Osteoblast (primary cell): ENCODE measurements around the gene EIF2AK3. TPM values are rescaled to one million over a fixed set of nuclear protein-coding genes. Genes with fewer than 3 reads are reported as not detected.

Experiments used
- DNase-seq: peaks from one replicate; pipeline ENCODE4 v3.0.0; 2011; ENCODE audit warnings: low spot score, mixed read lengths; ENCODE audit not compliant: insufficient read length; ENCODE audit errors: missing footprints
- H2AFZ ChIP-seq: 2 replicates; pipeline ENCODE4 v1.6.0; 2011; ENCODE audit warnings: mild to moderate bottlenecking, low read length
- H3K27ac ChIP-seq: 2 replicates; pipeline ENCODE4 v1.5.1; 2011; ENCODE audit warnings: mild to moderate bottlenecking, low read depth, low read length, moderate library complexity
- H3K27me3 ChIP-seq: 2 replicates; pipeline ENCODE4 v1.6.0; 2012; ENCODE audit warnings: mild to moderate bottlenecking, control low read depth, inconsistent platforms, low read length, moderate library complexity; ENCODE audit not compliant: insufficient read depth
- H3K36me3 ChIP-seq: 2 replicates; pipeline ENCODE4 v1.5.1; 2011; ENCODE audit warnings: mild to moderate bottlenecking, low read length, control low read depth, moderate library complexity; ENCODE audit not compliant: insufficient read depth
- H3K4me1 ChIP-seq: 2 replicates; pipeline ENCODE4 v1.5.1; 2011; ENCODE audit warnings: mild to moderate bottlenecking, low read length, control low read depth, moderate library complexity; ENCODE audit not compliant: insufficient read depth
- H3K4me2 ChIP-seq: 2 replicates; pipeline ENCODE4 v1.6.0; 2011; ENCODE audit warnings: mild to moderate bottlenecking, low read length; ENCODE audit not compliant: insufficient read depth
- H3K4me3 ChIP-seq: fragments of 200-600 bp; sonication (generic); 3 replicates; pipeline ENCODE4 v1.5.1; 2012; ENCODE audit warnings: mild to moderate bottlenecking, low read length, inconsistent platforms; ENCODE audit not compliant: insufficient read depth
- H3K79me2 ChIP-seq: 2 replicates; pipeline ENCODE4 v1.6.0; 2012; ENCODE audit warnings: mild to moderate bottlenecking, low read length, control low read depth, inconsistent platforms; ENCODE audit not compliant: insufficient read depth
- H3K9me3 ChIP-seq: 2 replicates; pipeline ENCODE4 v1.5.1; 2011; ENCODE audit warnings: low read depth, low read length, control low read depth
- H4K20me1 ChIP-seq: 2 replicates; pipeline ENCODE4 v1.6.0; 2012; ENCODE audit warnings: mild to moderate bottlenecking, low read length, control low read depth; ENCODE audit not compliant: insufficient read depth
- CTCF ChIP-seq: IDR thresholded peaks from 2 replicates; pipeline ENCODE4 v1.5.1; 2011; ENCODE audit warnings: mild to moderate bottlenecking, low read depth, low read length, moderate library complexity; ENCODE audit errors: extremely low read depth
- total RNA-seq: library from RNA; depleted of rRNA; stranded (reverse); fragments of >200 nt; gene quantifications from 2 replicates; pipeline ENCODE4 v1.2.3, GENCODE V29; 2012

Gene EIF2AK3
- total RNA-seq = 24.2 and 25.7 TPM in 2 replicates

DNA sequence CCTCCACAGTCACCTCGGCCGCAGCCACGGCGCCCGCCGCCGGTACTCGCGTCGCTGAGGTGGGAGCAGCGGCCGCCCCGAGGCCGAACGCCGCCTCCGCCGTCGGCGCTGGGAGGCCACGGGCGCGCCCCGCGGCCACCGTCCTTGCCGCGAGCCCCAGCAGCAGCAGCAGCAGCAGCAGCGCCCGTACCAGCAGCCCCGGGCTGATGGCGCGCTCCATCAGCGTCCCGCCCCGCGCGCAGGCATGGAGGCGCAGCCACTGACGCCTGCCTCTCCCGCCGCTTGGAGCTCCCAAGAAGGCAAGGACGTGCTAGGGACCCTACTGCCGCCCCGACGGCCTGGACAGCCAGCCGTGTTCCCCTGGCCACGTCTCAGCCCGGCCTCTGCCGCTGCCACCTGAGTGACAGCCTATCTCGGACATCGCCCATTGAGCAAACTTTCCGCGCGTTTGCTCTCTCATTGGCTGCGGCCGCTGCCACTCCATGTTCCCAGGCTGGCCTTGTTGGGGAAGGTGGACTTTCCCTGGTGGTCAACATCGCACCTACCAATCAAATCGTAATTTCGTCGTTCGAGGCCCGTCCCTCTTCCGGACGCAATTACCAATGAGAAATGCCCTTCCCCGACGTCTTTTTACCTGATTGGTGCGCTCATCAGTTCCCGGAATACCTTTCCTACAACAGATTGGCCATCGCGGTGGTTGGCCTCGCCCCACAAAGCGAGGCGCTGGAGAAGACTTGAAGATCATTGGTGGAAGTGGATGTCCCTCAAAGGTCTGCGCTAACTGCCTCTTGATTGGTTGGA is at the start of gene EIF2AK3:
EIF2AK3 (minus strand) TSS at position 410 of the 801 bp plus-strand sequence; CDS start at position 220, 190 bp downstream.
- Histone ChIP-seq H3K79me2 (peaks cover 47% of the 10 kb centered on the region), H3K27me3 (no peaks in the 10 kb centered on the region), H3K4me2 (peak within 1 kb of the TSS; percentile 88), H3K4me3 (peak within 1 kb of the TSS; percentile 87), H4K20me1 (peaks cover 16% of the 10 kb centered on the region), H3K27ac (peak within 1 kb of the TSS; percentile 99), H2AFZ (peak within 1 kb of the TSS; percentile 91), H3K4me1 (peaks cover 19% of the 10 kb centered on the region), H3K36me3 (no peaks in the 10 kb centered on the region), H3K9me3 (no peaks in the 10 kb centered on the region)
- TF ChIP-seq CTCF = no peak
- DNase-seq = peak; percentile 98

- DNase-seq = no peak
- Histone ChIP-seq H2AFZ (no peak overlapping the region), H3K4me2 (no peak overlapping the region), H3K9me3 (no peaks in the 10 kb centered on the region), H3K4me3 (no peak overlapping the region), H3K27me3 (no peaks in the 10 kb centered on the region), H3K79me2 (no peaks in the 10 kb centered on the region), H3K36me3 (no peaks in the 10 kb centered on the region), H3K4me1 (peaks cover 2% of the 10 kb centered on the region), H3K27ac (no peak overlapping the region), H4K20me1 (no peaks in the 10 kb centered on the region)
- no peak for TF ChIP-seq CTCF
Observed at GRCh38 chr2:88673363-88673762, 46.1 kb upstream of the EIF2AK3 start.

- TF ChIP-seq CTCF = peak; percentile 93
- Histone ChIP-seq H3K79me2 (no peaks in the 10 kb centered on the region), H3K4me3 (no peak overlapping the region), H3K27me3 (no peaks in the 10 kb centered on the region), H3K9me3 (no peaks in the 10 kb centered on the region), H3K36me3 (no peaks in the 10 kb centered on the region), H4K20me1 (no peaks in the 10 kb centered on the region), H3K4me1 (peaks cover 2% of the 10 kb centered on the region), H3K27ac (no peak overlapping the region), H3K4me2 (no peak overlapping the region), H2AFZ (no peak overlapping the region)
- DNase-seq = peak; percentile 85
Observed at GRCh38 chr2:88671786-88672427, 44.6 kb upstream of the EIF2AK3 start.
